Measurements from ENCODE around the gene ASGR2. TPM values are rescaled to one million over a fixed set of nuclear protein-coding genes. Genes with fewer than 3 reads are reported as not detected.
"Not testable (repeated sequence)": the region's sequence is repeated elsewhere in the genome, so short reads cannot be mapped to it uniquely, and the experiment has no call there.

The ASGR2 gene
- total RNA-seq, 1 donor from 2014 or later, result not detected

- H3K4me3 ChIP-seq (ENCODE audit: low read depth, low read length), result no peak overlapping the region
- DNase-seq (ENCODE audit: low read depth), result no peak
- TF ChIP-seq CTCF (conservative IDR thresholded peaks at IDR 0.05; ENCODE audit: low read depth, low read length), result no peak
These were observed 10.3 kb upstream of the ASGR2 start for GRCh38 chr17:7124923-7125322.

- no peak overlapping the region for H3K4me3 ChIP-seq (ENCODE audit: low read depth, low read length)
- no peak for DNase-seq (ENCODE audit: low read depth)
- no peak for TF ChIP-seq CTCF (conservative IDR thresholded peaks at IDR 0.05; ENCODE audit: low read depth, low read length)
These were observed 9.2 kb upstream of the ASGR2 start for GRCh38 chr17:7123844-7124243.

GRCh38 chr17:7122381-7122780, 7.8 kb upstream of the ASGR2 start:
- H3K4me3 ChIP-seq (ENCODE audit: low read depth, low read length), result no peak overlapping the region
- DNase-seq (ENCODE audit: low read depth), result no peak
- TF ChIP-seq CTCF (conservative IDR thresholded peaks at IDR 0.05; ENCODE audit: low read depth, low read length), result no peak

GRCh38 chr17:7120635-7121034, 6.0 kb upstream of the ASGR2 start:
- not testable (repeated sequence) for DNase-seq (ENCODE audit: low read depth)

GRCh38 chr17:7120123-7120522, 5.5 kb upstream of the ASGR2 start:
- no peak overlapping the region for H3K4me3 ChIP-seq (ENCODE audit: low read depth, low read length)
- no peak for DNase-seq (ENCODE audit: low read depth)
- no peak for TF ChIP-seq CTCF (conservative IDR thresholded peaks at IDR 0.05; ENCODE audit: low read depth, low read length)

More at GRCh38 chr17:7120635-7121034, 6.0 kb upstream of the ASGR2 start:
- not testable (repeated sequence) for H3K4me3 ChIP-seq (ENCODE audit: low read depth, low read length)

GRCh38 chr17:7119314-7119713, 4.7 kb upstream of the ASGR2 start:
- DNase-seq (ENCODE audit: low read depth), result no peak
- H3K4me3 ChIP-seq (ENCODE audit: low read depth, low read length), result no peak overlapping the region
- TF ChIP-seq CTCF (conservative IDR thresholded peaks at IDR 0.05; ENCODE audit: low read depth, low read length), result no peak

- H3K4me3 ChIP-seq (ENCODE audit: low read depth, low read length), result no peak overlapping the region
- TF ChIP-seq CTCF (conservative IDR thresholded peaks at IDR 0.05; ENCODE audit: low read depth, low read length), result no peak
- DNase-seq (ENCODE audit: low read depth), result no peak
These were observed 423 bp upstream of the ASGR2 start for GRCh38 chr17:7114875-7115614.

Measured in epithelial cell of proximal tubule (primary cell).